Neural progenitor cell (in vitro differentiated cells): ENCODE measurements around the gene PARP4.

Experiments used
- CTCF ChIP-seq: fragments of 200-600 bp; sonication (generic); IDR thresholded peaks from 2 replicates; pipeline ENCODE4 v1.5.1; 2017; ENCODE audit warnings: antibody characterized with exemption, mild to moderate bottlenecking
- EZH2 ChIP-seq: fragments of 200-600 bp; sonication (generic); IDR thresholded peaks from 2 replicates; pipeline ENCODE4 v1.6.1; 2017; ENCODE audit warnings: antibody characterized with exemption, mild to moderate bottlenecking, moderate library complexity

- TF ChIP-seq CTCF (no peak), EZH2 (no peak)
These were observed 69.2 kb downstream of the PARP4 start for GRCh38 chr13:24443366-24443765.
